HG03025 (cell line): ENCODE results near the gene SIDT1.
"Not testable (repeated sequence)": the region's sequence is repeated elsewhere in the genome, so short reads cannot be mapped to it uniquely, and the experiment has no call there.

Source experiments
- ATAC-seq: cut with Tn5 transposase; IDR thresholded peaks from one replicate; pipeline ENCODE4 v1.9.1; 2021; ENCODE audit warnings: mild to moderate bottlenecking, moderate library complexity; ENCODE audit not compliant: unreplicated experiment, low FRiP score

The SIDT1 gene

GRCh38 chr3:113629584-113630421 is 97.4 kb downstream of the SIDT1 start:
- no peak for ATAC-seq

GRCh38 chr3:113630956-113631542 is 98.7 kb downstream of the SIDT1 start:
- no peak for ATAC-seq

- no peak for ATAC-seq
Measured at GRCh38 chr3:113631573-113631972, 99.2 kb downstream of the SIDT1 start.

- no peak for ATAC-seq
Measured at GRCh38 chr3:113634782-113635474, 102.6 kb downstream of the SIDT1 start.

GRCh38 chr3:113636034-113636433 is 103.7 kb downstream of the SIDT1 start:
- not testable (repeated sequence) for ATAC-seq

- no peak for ATAC-seq
Measured at GRCh38 chr3:113637756-113638155, 105.4 kb downstream of the SIDT1 start.

GRCh38 chr3:113638910-113639309 is 106.6 kb downstream of the SIDT1 start:
- no peak for ATAC-seq

- no peak for ATAC-seq
Measured at GRCh38 chr3:113643583-113643982, 111.2 kb downstream of the SIDT1 start.

- no peak for ATAC-seq
Measured at GRCh38 chr3:113648524-113648923, 116.2 kb downstream of the SIDT1 start.

GRCh38 chr3:113649174-113649845 is 117.0 kb downstream of the SIDT1 start:
- ATAC-seq = no peak

GRCh38 chr3:113654310-113654709 is 122.0 kb downstream of the SIDT1 start:
- no peak for ATAC-seq

- ATAC-seq = no peak
Measured at GRCh38 chr3:113654851-113655250, 122.5 kb downstream of the SIDT1 start.

- ATAC-seq = no peak
Measured at GRCh38 chr3:113658107-113658506, 125.8 kb downstream of the SIDT1 start.

- no peak for ATAC-seq
Measured at GRCh38 chr3:113659101-113659541, 126.8 kb downstream of the SIDT1 start.

GRCh38 chr3:113659996-113660395 is 127.6 kb downstream of the SIDT1 start:
- ATAC-seq = no peak

GRCh38 chr3:113660458-113660857 is 128.1 kb downstream of the SIDT1 start:
- no peak for ATAC-seq

- ATAC-seq = no peak
Measured at GRCh38 chr3:113660896-113661295, 128.5 kb downstream of the SIDT1 start.

- no peak for ATAC-seq
Measured at GRCh38 chr3:113662824-113663223, 130.5 kb downstream of the SIDT1 start.

GRCh38 chr3:113663324-113663750 is 131.0 kb downstream of the SIDT1 start:
- no peak for ATAC-seq

- no peak for ATAC-seq
Measured at GRCh38 chr3:113663761-113664160, 131.4 kb downstream of the SIDT1 start.
